ENCODE measurements around the gene PPP1R3C.

PPP1R3C gene

DNA sequence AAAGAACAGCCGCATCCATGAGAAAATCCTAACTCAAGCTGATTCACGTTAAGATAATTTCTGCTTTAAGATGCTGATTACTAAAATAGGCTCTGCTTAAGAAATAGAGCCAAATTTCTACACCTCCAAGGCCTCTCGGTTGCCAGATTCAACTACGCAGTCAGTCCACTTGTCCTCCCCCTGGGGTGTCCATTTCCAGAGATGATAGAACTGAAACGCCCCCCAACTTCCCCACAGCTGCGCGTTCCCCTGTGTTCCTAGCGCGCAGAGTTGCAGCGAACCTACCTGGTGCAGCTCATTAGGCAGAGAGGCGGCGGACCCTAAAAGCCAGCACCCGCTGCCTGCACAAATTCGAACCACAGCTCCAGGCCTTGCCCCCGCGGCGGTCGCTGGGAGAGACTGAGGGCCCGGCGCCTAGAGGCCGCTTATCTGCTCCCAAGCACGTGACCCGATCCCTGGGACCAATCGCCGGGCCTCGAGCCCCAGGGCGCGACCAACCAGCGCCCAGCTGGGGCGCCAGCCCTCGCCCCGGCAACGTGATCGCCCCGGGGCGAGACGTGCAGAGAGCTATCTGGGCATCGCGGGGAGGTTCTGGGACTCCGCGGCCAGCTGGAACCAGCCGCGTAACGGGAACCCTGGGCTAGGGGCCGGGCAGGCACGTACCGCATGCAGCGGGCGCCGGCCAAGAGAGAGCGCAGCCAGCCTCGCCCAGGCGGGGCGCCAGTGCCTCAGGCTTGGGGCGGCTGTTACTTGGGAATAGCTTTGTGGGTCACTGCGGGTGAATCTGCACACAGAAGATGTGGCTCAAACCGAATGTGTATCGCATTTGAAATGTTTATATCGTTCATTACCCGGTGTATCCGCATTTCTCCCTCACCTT lies at the start of gene PPP1R3C:
Gene PPP1R3C, minus strand, starts transcription at position 401 of the 880 bp plus-strand sequence. Its CDS starts 102 bp downstream, at position 299.
- peak; percentile 90 for DNase-seq (ENCODE audit: low read depth)
- TF ChIP-seq, protein P1, sequence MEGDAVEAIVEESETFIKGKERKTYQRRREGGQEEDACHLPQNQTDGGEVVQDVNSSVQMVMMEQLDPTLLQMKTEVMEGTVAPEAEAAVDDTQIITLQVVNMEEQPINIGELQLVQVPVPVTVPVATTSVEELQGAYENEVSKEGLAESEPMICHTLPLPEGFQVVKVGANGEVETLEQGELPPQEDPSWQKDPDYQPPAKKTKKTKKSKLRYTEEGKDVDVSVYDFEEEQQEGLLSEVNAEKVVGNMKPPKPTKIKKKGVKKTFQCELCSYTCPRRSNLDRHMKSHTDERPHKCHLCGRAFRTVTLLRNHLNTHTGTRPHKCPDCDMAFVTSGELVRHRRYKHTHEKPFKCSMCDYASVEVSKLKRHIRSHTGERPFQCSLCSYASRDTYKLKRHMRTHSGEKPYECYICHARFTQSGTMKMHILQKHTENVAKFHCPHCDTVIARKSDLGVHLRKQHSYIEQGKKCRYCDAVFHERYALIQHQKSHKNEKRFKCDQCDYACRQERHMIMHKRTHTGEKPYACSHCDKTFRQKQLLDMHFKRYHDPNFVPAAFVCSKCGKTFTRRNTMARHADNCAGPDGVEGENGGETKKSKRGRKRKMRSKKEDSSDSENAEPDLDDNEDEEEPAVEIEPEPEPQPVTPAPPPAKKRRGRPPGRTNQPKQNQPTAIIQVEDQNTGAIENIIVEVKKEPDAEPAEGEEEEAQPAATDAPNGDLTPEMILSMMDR (IDR thresholded peaks at IDR 0.05; ENCODE audit: insufficient read depth, low read depth, low read length, missing control alignments): peak; percentile 18
- peak within 1 kb of the TSS; percentile 71 for H3K4me3 ChIP-seq (ENCODE audit: low read length)

DNA sequence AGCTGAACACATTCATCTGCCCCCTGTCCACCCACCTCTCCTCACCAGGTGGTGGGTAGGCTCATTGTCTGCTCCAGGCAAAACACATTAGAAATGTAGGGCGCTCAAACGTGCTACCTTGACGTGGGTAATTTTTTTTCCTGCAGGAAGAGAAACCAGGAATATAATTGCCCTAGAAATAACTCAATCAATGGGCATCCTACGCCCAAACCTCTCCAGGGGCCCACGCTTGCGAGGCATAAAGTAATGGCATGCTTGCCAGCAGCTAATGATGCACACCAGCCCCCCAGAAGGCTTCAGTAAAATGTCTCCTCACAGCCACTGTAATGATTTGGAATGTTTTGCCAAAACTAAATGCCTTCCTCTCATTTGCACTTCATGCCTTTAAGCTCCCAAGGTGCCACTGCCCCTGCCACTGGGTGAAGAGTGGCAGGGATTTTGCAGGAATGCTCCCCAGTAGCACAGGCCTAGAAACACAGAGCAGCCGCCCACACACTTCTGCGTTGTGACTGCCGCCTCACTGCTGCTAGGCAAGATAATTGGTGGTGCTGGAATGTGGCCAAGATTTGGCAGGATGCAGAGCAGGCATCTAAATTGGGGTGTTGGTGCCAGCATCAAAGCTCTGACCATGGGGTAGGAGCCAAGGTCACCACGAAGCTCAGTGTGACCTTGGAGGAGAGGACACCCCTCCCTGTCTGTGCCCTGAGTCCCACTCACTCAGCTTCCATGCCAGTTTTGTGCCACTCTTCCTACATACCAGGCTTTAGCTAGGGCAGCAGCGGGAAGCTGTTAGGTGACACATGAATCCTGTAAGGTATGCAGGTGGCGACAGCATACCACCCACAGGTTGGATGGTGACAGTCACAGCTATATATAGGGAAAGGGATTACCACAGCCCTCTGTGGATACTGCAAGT lies 48.7 kb upstream of the PPP1R3C start:
- H3K4me3 ChIP-seq (ENCODE audit: low read length): no peak overlapping the region
- peak; percentile 50 for DNase-seq (ENCODE audit: low read depth)
- TF ChIP-seq, protein P1 (IDR thresholded peaks at IDR 0.05; ENCODE audit: insufficient read depth, low read depth, low read length, missing control alignments): no peak

DNA sequence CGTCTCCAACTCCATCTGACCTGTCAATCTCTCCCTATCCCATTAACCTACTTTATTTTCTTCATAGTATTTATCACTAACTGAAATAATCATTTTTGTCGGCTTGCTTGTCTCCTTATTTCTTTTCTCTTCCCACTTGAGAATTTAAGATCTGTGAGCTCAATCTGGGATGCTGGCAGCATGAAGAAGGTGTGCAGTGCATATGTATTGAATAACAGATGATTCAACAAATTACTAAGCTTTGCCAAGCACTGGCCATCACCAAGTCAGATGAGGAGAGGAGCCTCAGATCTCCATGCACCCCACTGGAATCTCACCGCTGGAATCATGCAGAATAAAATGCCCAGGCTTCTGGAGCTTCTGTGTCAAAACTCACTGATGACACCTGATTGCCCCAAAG lies 47.6 kb upstream of the PPP1R3C start:
- TF ChIP-seq, protein P1 (IDR thresholded peaks at IDR 0.05; ENCODE audit: insufficient read depth, low read depth, low read length, missing control alignments): no peak
- no peak for DNase-seq (ENCODE audit: low read depth)

DNA sequence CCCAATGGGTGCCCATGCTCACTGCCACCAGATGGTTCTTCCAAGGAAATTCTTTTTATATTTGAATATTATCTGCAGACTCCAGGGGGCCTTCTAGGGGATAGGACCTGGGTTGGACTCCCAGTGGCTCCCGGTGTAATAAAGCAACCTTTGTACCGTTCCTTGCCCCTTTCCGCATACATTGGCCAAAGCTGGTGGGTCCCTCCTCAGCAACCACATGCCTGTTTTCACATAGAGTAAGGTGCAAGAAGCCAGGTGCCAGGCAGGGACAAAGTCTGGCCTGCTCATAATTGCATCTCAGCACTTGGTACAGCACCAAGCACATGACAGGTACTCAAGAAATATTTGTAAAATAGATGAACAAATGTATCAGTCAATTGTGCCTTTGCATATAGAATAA lies 46.4 kb upstream of the PPP1R3C start:
- DNase-seq (ENCODE audit: low read depth): no peak
- TF ChIP-seq, protein P1 (IDR thresholded peaks at IDR 0.05; ENCODE audit: insufficient read depth, low read depth, low read length, missing control alignments): no peak
- no peak overlapping the region for H3K4me3 ChIP-seq (ENCODE audit: low read length)

More for the DNA sequence above, 47.6 kb upstream of the PPP1R3C start:
- no peak overlapping the region for H3K4me3 ChIP-seq (ENCODE audit: low read length)

DNA sequence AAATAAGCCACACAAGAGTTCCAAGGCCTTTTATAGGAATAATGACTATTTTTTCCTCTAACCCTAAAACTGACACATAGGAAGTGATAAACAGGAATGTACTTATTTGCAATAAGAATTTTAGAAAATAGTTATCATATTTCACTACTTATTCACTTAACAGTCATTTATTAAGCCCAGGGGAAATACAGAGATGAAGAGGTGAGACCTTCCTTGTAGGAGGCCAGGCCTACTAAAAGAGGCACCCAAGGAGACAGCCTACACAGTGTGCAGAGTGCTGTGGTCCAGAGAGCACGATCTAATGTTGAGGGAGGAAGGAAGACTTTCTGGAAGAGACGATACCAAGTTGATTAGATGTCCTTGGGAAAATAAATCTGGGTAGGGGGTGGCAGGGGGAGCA lies 45.0 kb upstream of the PPP1R3C start:
- no peak overlapping the region for H3K4me3 ChIP-seq (ENCODE audit: low read length)
- TF ChIP-seq, protein P1 (IDR thresholded peaks at IDR 0.05; ENCODE audit: insufficient read depth, low read depth, low read length, missing control alignments): no peak
- no peak for DNase-seq (ENCODE audit: low read depth)

DNA sequence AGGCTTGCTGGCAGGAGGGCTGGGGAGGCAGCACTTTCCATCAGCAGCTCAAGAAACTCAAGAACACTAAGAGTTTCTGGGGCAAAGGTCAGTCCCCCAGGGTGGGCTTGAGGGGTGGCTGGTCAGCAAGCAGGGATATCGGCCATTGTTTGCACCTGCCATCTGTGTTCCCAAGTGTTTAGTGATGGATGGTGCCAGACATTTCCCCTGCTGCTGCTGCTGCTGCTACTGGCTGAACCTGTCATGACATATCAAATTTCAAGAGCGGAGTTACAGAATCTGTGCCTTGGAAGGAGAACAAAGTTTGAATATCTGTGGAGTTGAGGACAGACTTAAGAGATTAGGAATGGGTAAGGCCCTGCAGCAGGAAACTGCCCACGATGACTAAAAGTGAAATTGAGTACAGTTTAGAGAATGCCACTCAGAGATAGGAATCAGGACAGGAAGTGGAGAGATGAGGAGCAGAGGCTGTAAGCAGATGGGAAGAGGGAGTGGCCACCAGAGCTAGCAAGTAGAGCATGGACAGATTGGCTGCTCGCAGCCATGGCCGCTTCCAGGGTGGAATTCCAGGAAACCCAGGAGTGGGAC lies 39.2 kb upstream of the PPP1R3C start:
- TF ChIP-seq, protein P1 (IDR thresholded peaks at IDR 0.05; ENCODE audit: insufficient read depth, low read depth, low read length, missing control alignments): no peak
- peak; percentile 54 for DNase-seq (ENCODE audit: low read depth)
- H3K4me3 ChIP-seq (ENCODE audit: low read length): no peak overlapping the region

All from epithelial cell of esophagus (primary cell).